Stimulated activated CD4-positive, alpha-beta T cell treated with anti-CD3 and anti-CD28 coated beads, Interleukin-1b, Interleukin-23, amount 100 ng/mL, for 4 hours (primary cell): ENCODE data around the gene GAB2.
"Not testable (repeated sequence)": the region's sequence is repeated elsewhere in the genome, so short reads cannot be mapped to it uniquely, and the experiment has no call there.

Source experiments
- DNase-seq, 2 donors: peaks; one replicate each; pipeline ENCODE4 v3.0.0-alpha.2; 2020; ENCODE audit warnings: low read depth in 2 of 2

Gene GAB2

GRCh38 chr11:78250099-78250498 lies 167.5 kb downstream of the GAB2 start:
- DNase-seq: no peak

- no peak for DNase-seq
Observed at GRCh38 chr11:78248903-78249302, 168.7 kb downstream of the GAB2 start.

- no peak for DNase-seq
Observed at GRCh38 chr11:78248191-78248590, 169.4 kb downstream of the GAB2 start.

- no peak for DNase-seq
Observed at GRCh38 chr11:78244546-78245255, 172.9 kb downstream of the GAB2 start.

GRCh38 chr11:78244080-78244479 lies 173.5 kb downstream of the GAB2 start:
- DNase-seq: no peak

GRCh38 chr11:78241475-78241874 lies 176.1 kb downstream of the GAB2 start:
- no peak for DNase-seq

GRCh38 chr11:78239781-78240180 lies 177.8 kb downstream of the GAB2 start:
- no peak for DNase-seq

- no peak for DNase-seq
Observed at GRCh38 chr11:78237293-78238046, 180.2 kb downstream of the GAB2 start.

GRCh38 chr11:78234006-78234405 lies 183.6 kb downstream of the GAB2 start:
- DNase-seq: no peak

- DNase-seq: not testable (repeated sequence)
Observed at GRCh38 chr11:78233046-78233445, 184.6 kb downstream of the GAB2 start.

GRCh38 chr11:78231962-78232501 lies 185.6 kb downstream of the GAB2 start:
- no peak for DNase-seq

GRCh38 chr11:78230161-78230877 lies 187.3 kb downstream of the GAB2 start:
- no peak for DNase-seq

- no peak for DNase-seq
Observed at GRCh38 chr11:78229106-78229505, 188.5 kb downstream of the GAB2 start.

- DNase-seq: no peak
Observed at GRCh38 chr11:78228467-78228866, 189.2 kb downstream of the GAB2 start.

- no peak for DNase-seq
Observed at GRCh38 chr11:78227921-78228320, 189.7 kb downstream of the GAB2 start.

- DNase-seq: no peak
Observed at GRCh38 chr11:78226684-78227680, 190.6 kb downstream of the GAB2 start.

- DNase-seq: no peak
Observed at GRCh38 chr11:78224906-78225420, 192.7 kb downstream of the GAB2 start.

GRCh38 chr11:78224506-78224905 lies 193.1 kb downstream of the GAB2 start:
- DNase-seq: no peak

- no peak for DNase-seq
Observed at GRCh38 chr11:78223320-78223954, 194.2 kb downstream of the GAB2 start.

- not testable (repeated sequence) for DNase-seq
Observed at GRCh38 chr11:78222726-78223125, 194.9 kb downstream of the GAB2 start.
